Loucy (cell line): ENCODE results near the gene ALDH1A2.

ENCODE experiments used
- H2AFZ ChIP-seq: fragments of 200-600 bp; sonication (generic); 2 replicates; pipeline ENCODE4 v1.6.0; 2016; ENCODE audit warnings: antibody characterized with exemption, mild to moderate bottlenecking, low read length, moderate library complexity
- H3F3A ChIP-seq: fragments of 200-600 bp; 2 replicates; pipeline ENCODE4 v1.6.0; 2016; ENCODE audit warnings: antibody characterized with exemption, low read depth, mild to moderate bottlenecking
- H3K27me3 ChIP-seq: fragments of 200-600 bp; sonication (generic); 2 replicates; pipeline ENCODE4 v1.6.1; 2014; ENCODE audit warnings: low read length, mild to moderate bottlenecking; ENCODE audit not compliant: insufficient read depth, poor library complexity, severe bottlenecking
- H3K36me3 ChIP-seq: fragments of 200-600 bp; sonication (generic); 2 replicates; pipeline ENCODE4 v1.6.1; 2016; ENCODE audit warnings: low read length; ENCODE audit not compliant: insufficient read depth
- H3K4me1 ChIP-seq: fragments of 200-600 bp; sonication (generic); 2 replicates; pipeline ENCODE4 v1.5.1; 2014; ENCODE audit warnings: low read length, mild to moderate bottlenecking; ENCODE audit not compliant: insufficient read depth, poor library complexity, severe bottlenecking
- H3K4me2 ChIP-seq: fragments of 200-600 bp; sonication (generic); 2 replicates; pipeline ENCODE4 v1.6.0; 2014; ENCODE audit warnings: antibody characterized with exemption, low read length, low read depth, mild to moderate bottlenecking; ENCODE audit not compliant: poor library complexity, severe bottlenecking
- H3K4me3 ChIP-seq: fragments of 200-600 bp; sonication (generic); 2 replicates; pipeline ENCODE4 v1.5.1; 2014; ENCODE audit warnings: low read length, mild to moderate bottlenecking, mixed read lengths; ENCODE audit not compliant: poor library complexity, severe bottlenecking
- H3K79me2 ChIP-seq: fragments of 200-600 bp; sonication (generic); 2 replicates; pipeline ENCODE4 v1.6.1; 2014; ENCODE audit warnings: low read length; ENCODE audit not compliant: insufficient read depth
- H3K9ac ChIP-seq: fragments of 200-600 bp; sonication (generic); 2 replicates; pipeline ENCODE4 v1.6.0; 2014; ENCODE audit warnings: mild to moderate bottlenecking, low read depth, low read length, moderate library complexity; ENCODE audit not compliant: poor library complexity, severe bottlenecking
- H3K9me2 ChIP-seq: fragments of 200-600 bp; sonication (generic); replicated peaks from 2 replicates; pipeline ENCODE4 v1.6.1; 2016; ENCODE audit warnings: low read depth, low read length, mixed read lengths
- H3K9me3 ChIP-seq: fragments of 200-600 bp; sonication (generic); 2 replicates; pipeline ENCODE4 v1.6.1; 2014; ENCODE audit warnings: mild to moderate bottlenecking, antibody characterized with exemption, low read length, low read depth; ENCODE audit not compliant: insufficient read depth
- H4K20me1 ChIP-seq: fragments of 200-600 bp; sonication (generic); 2 replicates; pipeline ENCODE4 v1.6.0; 2014; ENCODE audit warnings: antibody characterized with exemption, low read length, mild to moderate bottlenecking; ENCODE audit not compliant: insufficient read depth, poor library complexity, severe bottlenecking
- CTCF ChIP-seq: fragments of 200-600 bp; sonication (generic); conservative IDR thresholded peaks from 2 replicates; pipeline ENCODE4 v1.5.1; 2014; ENCODE audit warnings: mild to moderate bottlenecking, antibody characterized with exemption, low read length
- EZH2phosphoT487 ChIP-seq: fragments of 200-600 bp; IDR thresholded peaks from 2 replicates; pipeline ENCODE4 v1.6.1; 2018; ENCODE audit warnings: antibody characterized with exemption, mild to moderate bottlenecking, moderate library complexity, borderline replicate concordance

The ALDH1A2 gene

DNA sequence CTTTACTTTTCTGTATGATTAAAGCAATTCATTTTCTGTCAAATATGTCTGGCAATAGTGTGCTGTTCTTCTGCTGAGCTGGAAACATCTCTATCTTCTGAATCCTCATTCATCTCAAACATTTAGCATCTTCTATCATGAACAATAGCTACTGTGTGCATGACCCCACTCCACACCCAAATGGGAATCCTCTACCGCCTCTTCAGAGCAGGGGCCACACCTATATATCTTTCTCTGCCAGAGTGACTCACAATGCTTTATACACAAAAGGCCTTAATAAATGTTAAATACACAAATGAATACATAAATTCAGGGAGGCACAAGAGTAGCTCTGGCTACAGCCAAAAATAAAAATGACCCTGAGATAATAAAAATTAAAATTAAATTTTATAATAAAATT, 8.0 kb downstream of the ALDH1A2 start:
- Histone ChIP-seq H3K9me2 (no peaks in the 10 kb centered on the region), H3K4me2 (no peak overlapping the region), H3K9ac (no peak overlapping the region), H3K4me1 (no peaks in the 10 kb centered on the region), H3K9me3 (no peaks in the 10 kb centered on the region), H4K20me1 (no peaks in the 10 kb centered on the region), H3K27me3 (peaks cover 39% of the 10 kb centered on the region), H2AFZ (no peak overlapping the region), H3K4me3 (no peak overlapping the region), H3K79me2 (no peaks in the 10 kb centered on the region), H3K36me3 (no peaks in the 10 kb centered on the region), H3F3A (no peaks in the 10 kb centered on the region)
- TF ChIP-seq CTCF = no peak
- no peak for TF ChIP-seq EZH2phosphoT487

- H3K36me3 ChIP-seq = no peaks in the 10 kb centered on the region
- H3K9me2 ChIP-seq = no peaks in the 10 kb centered on the region
- no peak overlapping the region for H3K9ac ChIP-seq
- peaks cover 23% of the 10 kb centered on the region for H3K27me3 ChIP-seq
- no peaks in the 10 kb centered on the region for H3K9me3 ChIP-seq
- H3F3A ChIP-seq = no peaks in the 10 kb centered on the region
- no peak overlapping the region for H2AFZ ChIP-seq
- TF ChIP-seq EZH2phosphoT487 = no peak
- TF ChIP-seq CTCF = peak; percentile 52
- H4K20me1 ChIP-seq = no peaks in the 10 kb centered on the region
- no peak overlapping the region for H3K4me3 ChIP-seq
- H3K79me2 ChIP-seq = no peaks in the 10 kb centered on the region
- H3K4me2 ChIP-seq = no peak overlapping the region
- no peaks in the 10 kb centered on the region for H3K4me1 ChIP-seq
These were observed 9.5 kb downstream of the ALDH1A2 start for GRCh38 chr15:58056015-58056414.

- Histone ChIP-seq H3K9me2 (no peaks in the 10 kb centered on the region), H3K9ac (no peak overlapping the region), H3K9me3 (no peaks in the 10 kb centered on the region), H3F3A (no peaks in the 10 kb centered on the region), H3K27me3 (peaks cover 18% of the 10 kb centered on the region), H3K4me3 (no peak overlapping the region), H4K20me1 (no peaks in the 10 kb centered on the region), H3K4me1 (no peaks in the 10 kb centered on the region), H3K79me2 (no peaks in the 10 kb centered on the region), H3K36me3 (no peaks in the 10 kb centered on the region), H2AFZ (no peak overlapping the region), H3K4me2 (no peak overlapping the region)
- TF ChIP-seq EZH2phosphoT487 (no peak), CTCF (no peak)
These were observed 12.0 kb downstream of the ALDH1A2 start for GRCh38 chr15:58053315-58054153.
